ENCODE data around the gene CFH.
A peak's percentile ranks its signal among the peaks of the same experiment; 100 is the strongest.
"Not testable (repeated sequence)": the region's sequence is repeated elsewhere in the genome, so short reads cannot be mapped to it uniquely, and the experiment has no call there.

CFH gene

DNA sequence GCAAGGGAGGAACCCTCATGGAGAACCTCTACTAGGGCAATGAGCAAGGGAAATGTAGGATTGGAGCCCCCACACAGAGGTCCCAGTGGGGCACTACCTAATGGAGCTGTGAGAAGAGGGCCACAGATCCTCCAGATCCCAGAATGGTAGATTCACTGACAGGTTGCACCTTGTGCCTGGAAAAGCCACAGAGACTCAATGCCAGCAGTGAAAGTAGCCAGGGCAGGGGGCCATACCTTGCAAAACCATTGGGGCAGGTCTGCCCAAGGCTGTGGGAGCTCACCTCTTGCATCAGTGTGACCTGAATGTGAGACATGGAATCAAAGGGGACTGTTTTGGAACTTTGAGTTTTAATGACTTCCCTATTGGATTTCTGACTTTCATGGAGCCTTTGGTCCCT is 17.9 kb downstream of the CFH start:
- no peak for DNase-seq

GRCh38 chr1:196674908-196675307 is 23.1 kb downstream of the CFH start:
- no peak for DNase-seq

DNA sequence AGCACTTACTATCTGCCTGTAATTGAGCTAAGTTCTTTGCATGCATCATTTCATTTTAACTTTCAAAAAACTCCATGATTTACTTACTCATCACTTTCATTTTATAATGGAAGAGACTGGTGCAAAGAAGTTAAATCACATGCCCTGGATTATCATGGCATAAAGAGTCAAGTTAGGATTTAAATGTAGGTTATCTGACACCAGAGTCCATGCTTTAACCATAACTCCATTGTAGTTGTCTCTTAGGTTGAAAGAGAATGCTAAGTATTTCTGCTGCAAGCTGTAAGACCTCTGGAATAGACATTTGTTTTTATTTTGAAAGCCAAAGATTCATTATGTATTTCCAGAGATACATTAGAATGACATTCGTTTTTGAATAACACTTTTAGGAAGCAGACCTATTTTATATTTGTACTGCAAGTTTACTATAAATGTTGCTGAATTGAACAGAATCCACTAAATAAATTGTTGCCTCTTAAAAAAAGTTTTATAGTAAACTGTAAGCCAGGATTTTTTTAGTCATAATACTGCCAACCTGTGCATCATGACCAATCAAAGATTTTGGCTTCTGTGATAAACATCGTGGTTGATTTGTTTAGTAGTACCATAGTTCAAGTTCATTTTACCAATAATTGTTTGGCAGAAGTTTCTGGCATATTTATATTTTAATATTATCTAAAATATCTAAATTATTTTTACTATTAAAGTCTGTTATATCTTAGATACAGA is 26.1 kb downstream of the CFH start:
- DNase-seq: no peak

- DNase-seq: no peak
Measured at GRCh38 chr1:196678510-196678884, 26.7 kb downstream of the CFH start.

- no peak for DNase-seq
Measured at GRCh38 chr1:196680107-196680506, 28.3 kb downstream of the CFH start.

- DNase-seq: no peak
Measured at GRCh38 chr1:196684476-196684875, 32.6 kb downstream of the CFH start.

GRCh38 chr1:196685506-196685905 is 33.7 kb downstream of the CFH start:
- no peak for DNase-seq

- no peak for DNase-seq
Measured at GRCh38 chr1:196689001-196689400, 37.2 kb downstream of the CFH start.

DNA sequence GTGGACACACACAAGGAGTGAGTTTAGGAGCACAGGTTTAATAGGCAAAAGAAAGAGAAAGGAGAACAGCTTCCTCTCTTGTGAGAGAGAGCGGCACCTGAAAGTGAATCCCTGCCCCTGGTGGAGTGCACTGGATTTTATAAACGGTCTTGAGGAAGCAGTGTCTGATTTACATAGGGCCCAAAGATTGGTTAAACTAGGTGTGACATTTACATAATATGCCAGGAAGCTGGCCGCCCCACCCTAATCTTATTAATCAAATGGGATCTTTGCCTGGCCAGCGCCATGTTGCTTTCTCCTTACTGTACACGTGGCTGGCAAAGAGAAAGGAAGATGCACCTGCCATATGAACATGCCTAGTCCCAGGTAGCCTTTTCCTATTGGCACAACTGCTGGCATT is 38.7 kb downstream of the CFH start:
- DNase-seq: no peak

- no peak for DNase-seq
Measured at GRCh38 chr1:196698993-196699392, 47.1 kb downstream of the CFH start.

DNA sequence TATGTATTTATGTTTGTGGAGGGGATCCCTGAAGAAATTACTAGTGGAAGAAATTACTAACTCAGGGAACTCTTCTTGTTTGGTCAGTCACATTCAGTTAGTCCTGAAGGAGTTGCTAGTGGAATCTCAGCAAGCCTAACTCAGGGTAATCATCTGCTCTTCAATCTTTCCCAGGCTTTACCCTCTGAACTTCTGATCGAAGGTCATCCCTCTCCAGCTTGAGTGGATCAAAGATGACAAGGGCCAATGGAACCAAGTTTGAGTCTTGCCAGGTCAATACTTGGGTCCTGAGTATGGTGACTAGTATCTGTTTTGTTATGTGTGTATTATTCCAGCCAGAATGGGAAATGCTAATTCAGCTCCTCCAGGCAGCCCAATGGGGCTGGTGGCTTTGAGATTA is 49.3 kb downstream of the CFH start:
- no peak for DNase-seq

- DNase-seq: not testable (repeated sequence)
Measured at GRCh38 chr1:196709892-196710291, 58.0 kb downstream of the CFH start.

- DNase-seq: no peak
Measured at GRCh38 chr1:196717868-196718267, 66.0 kb downstream of the CFH start.

DNA sequence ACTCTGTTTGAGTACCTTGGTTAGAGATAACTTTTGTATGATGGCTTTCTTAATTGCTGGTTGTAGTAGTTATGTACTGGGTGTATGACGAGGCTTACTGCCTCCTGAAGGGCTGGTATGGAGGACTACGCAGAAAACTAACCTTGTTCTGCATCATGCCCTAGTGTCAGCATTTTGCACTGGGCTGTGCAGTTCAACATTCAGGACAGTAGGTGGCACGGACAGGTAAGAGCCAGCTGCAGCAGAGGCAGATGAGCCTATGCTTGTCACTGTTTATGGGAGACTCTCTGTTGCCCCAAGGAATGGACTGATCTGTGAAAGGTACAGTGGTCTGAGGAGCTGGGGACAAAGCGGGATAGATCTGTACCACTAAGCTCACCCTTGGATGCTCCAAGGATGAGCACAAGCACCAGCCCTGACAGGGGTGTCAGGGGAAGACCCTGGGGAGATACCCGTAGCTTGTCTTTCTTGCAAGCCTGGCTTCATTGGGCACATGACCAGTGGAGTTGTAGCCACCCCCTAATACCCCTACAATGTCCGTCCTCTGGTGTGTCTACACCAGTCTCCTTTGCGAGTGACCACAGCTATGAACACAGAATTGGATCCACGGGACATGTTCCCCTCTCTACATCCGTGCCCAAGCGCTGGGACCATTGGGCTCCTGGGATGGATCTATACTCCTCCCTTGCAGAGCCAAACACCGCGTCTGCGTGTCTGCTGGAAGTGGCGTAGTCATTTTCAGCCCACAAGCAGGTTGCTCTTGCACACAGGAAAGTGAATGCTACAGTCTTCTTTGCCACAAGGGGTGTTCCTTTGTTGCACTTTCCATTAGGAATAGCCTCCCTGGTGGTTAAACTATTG is 71.7 kb downstream of the CFH start:
- peak; percentile 4 for DNase-seq

- no peak for DNase-seq
Measured at GRCh38 chr1:196732526-196732925, 80.7 kb downstream of the CFH start.

DNA sequence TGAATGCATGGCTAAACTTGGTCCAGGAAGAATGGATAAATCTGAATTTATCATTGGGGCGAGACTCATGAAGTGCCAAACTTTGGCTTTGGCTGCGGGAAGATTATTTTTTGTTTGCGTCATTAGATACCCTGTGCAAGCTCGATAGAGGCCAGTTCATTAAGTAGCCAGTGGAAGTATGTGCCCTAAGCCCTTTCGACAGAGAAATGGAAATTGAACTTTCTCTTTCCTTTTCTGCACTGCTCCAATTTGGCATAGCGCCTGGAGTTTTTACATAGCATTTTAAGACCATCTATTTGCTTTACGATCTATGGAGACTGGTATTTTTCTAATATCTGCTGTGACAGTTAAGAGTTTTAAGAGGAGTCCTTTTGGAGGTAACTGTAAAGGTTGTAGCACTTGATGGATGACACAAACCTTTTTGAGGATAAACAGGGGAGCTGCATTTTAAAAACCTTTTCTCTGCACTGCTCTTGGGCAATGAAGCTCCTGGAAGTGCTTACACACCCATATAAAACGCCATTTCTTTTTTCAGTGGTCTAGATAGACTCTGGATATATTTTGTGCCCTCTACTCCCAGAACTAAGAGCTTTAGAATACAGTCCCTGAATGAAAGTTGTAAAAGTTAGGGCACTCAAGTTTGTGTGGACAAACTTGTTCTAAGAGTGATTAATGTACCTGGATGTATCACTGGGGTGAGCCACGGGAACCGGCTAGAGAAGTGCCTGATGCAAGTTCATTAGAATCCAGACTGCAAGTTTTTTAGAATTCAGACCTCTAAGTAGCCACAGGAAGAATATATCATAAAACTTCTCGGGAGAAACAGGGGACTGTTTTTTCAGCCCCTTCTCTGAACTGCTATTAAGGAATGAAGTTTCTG is 81.5 kb downstream of the CFH start:
- no peak for DNase-seq

DNA sequence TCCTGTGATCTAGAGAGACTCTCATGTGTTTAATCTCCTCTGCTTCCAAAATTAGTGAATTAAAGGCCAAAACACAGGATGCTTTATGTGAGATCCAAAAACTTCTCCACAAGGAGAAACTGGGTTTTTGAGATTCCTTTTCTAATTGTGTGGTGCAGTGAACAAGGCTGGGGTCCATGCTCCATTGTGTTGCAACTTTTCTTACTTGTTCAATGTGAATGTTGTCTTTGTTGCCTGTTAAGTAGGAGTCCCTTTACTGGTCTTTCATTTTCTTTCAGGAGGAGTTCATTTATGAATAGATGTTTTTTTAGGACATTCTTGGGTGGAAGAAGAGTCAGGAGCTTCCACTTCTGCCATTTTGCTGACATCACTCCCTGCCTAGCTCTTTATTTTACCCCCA is 82.2 kb downstream of the CFH start:
- DNase-seq: no peak

DNA sequence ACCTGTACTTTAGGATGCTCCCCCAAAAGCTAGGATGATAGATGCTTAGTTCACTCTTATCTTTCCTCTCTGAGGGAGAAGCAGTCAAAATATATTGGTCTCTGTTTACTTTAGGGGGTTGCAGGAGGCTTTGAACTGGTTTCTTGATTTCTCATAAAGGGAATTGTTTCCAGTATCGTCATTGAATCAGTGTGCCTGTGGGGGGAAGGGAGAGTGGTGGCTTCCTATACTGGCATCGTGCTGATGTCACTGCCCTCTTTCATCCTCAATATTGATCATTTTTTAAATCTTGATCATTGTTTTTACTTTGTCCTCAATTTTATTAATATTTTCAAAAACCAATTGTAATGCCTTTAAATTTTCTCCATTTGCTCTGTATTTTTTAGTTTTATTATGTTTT is 82.6 kb downstream of the CFH start:
- no peak for DNase-seq

- DNase-seq: no peak
Measured at GRCh38 chr1:196738730-196739129, 86.9 kb downstream of the CFH start.

- DNase-seq: not testable (repeated sequence)
Measured at GRCh38 chr1:196743244-196743643, 91.4 kb downstream of the CFH start.

- not testable (repeated sequence) for DNase-seq
Measured at GRCh38 chr1:196765019-196765740, 113.3 kb downstream of the CFH start.

- DNase-seq: not testable (repeated sequence)
Measured at GRCh38 chr1:196769823-196770222, 118.0 kb downstream of the CFH start.

DNA sequence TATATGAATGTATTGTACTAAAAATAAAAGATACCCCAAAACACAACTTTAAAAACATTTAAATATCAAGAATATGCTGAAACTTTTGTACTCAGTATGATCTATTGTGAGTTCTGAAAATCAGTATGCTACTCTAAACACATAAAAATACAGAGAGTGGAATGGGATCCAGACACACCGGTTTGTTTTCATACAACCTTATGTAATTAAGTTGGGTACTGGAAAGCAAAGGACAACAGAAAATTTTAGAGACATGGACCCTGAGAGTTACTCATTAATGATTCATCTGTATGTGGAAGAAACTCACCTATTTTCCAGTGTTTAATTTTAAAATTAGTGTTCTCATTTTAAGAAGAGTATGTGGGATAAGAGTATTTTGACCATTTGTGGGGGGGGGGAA is 121.9 kb downstream of the CFH start:
- no peak for DNase-seq
